ENCODE data around the gene GSAP. TPM values are rescaled to one million over a fixed set of nuclear protein-coding genes. Genes with fewer than 3 reads are reported as not detected.

The GSAP gene
- total and polyA plus RNA-seq, 10 donors: 35.9 to 96.5 (median 76.9) TPM

DNA sequence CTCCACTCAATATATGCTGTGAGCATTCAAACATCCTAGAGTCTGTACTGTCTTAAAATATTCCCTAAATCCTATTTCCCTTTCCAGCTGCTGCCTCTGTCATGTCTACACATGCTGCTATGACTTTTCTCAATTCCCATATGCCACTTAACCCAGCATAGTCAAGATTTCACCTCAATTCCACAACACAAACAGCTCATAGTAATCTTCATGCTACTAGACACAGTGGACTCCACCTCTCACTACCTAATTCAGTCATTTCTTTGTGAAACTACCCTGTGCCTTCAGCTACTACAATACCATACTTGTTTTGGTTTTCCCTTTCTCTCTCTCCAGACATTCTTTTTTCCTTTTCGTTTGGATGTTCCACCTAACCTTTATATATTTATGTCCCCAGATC is 45.5 kb downstream of the GSAP start:
- H3K4me1 ChIP-seq: no peaks in the 10 kb centered on the region
- H3K27ac ChIP-seq: no peak overlapping the region
- intact Hi-C loops (cut with DNase I; ENCODE audit: low total_unique reads): no loop called here
- H3K9me3 ChIP-seq: no peaks in the 10 kb centered on the region
- H3K36me3 ChIP-seq: peaks cover 0 to 77% (median 33%) of the 10 kb centered on the region in 6 donors
- DNase-seq: no peak
- no peak overlapping the region for H3K4me3 ChIP-seq
- no peaks in the 10 kb centered on the region for H3K27me3 ChIP-seq (replicated peaks in 1 of 7)
- TF ChIP-seq, protein P1, sequence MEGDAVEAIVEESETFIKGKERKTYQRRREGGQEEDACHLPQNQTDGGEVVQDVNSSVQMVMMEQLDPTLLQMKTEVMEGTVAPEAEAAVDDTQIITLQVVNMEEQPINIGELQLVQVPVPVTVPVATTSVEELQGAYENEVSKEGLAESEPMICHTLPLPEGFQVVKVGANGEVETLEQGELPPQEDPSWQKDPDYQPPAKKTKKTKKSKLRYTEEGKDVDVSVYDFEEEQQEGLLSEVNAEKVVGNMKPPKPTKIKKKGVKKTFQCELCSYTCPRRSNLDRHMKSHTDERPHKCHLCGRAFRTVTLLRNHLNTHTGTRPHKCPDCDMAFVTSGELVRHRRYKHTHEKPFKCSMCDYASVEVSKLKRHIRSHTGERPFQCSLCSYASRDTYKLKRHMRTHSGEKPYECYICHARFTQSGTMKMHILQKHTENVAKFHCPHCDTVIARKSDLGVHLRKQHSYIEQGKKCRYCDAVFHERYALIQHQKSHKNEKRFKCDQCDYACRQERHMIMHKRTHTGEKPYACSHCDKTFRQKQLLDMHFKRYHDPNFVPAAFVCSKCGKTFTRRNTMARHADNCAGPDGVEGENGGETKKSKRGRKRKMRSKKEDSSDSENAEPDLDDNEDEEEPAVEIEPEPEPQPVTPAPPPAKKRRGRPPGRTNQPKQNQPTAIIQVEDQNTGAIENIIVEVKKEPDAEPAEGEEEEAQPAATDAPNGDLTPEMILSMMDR (IDR thresholded peaks at IDR 0.05 in 8 of 11, conservative IDR thresholded peaks at IDR 0.05 in 3 of 11): no peak
- TF ChIP-seq POLR2A (IDR thresholded peaks at IDR 0.05) (no peak), POLR2AphosphoS5 (IDR thresholded peaks at IDR 0.05) (no peak)
- 71 to 94% (median 83%) methylated on average over 1 of the region's 1 CpG for WGBS, 5 donors

- no peaks in the 10 kb centered on the region for H3K4me1 ChIP-seq
- intact Hi-C loops (cut with DNase I; ENCODE audit: low total_unique reads): no loop called here
- no peak overlapping the region for H3K27ac ChIP-seq
- H3K4me3 ChIP-seq: no peak overlapping the region
- peaks cover 0 to 61% (median 24%) of the 10 kb centered on the region in 6 donors for H3K36me3 ChIP-seq
- TF ChIP-seq POLR2A (IDR thresholded peaks at IDR 0.05) (no peak), POLR2AphosphoS5 (IDR thresholded peaks at IDR 0.05) (no peak)
- TF ChIP-seq, protein P1 (IDR thresholded peaks at IDR 0.05 in 8 of 11, conservative IDR thresholded peaks at IDR 0.05 in 3 of 11): peak in 4 of 11 experiments; percentile 16 to 29 (median 26)
- 45 to 64% (median 51%) methylated on average over 2 of the region's 2 CpGs for WGBS, 5 donors
- H3K9me3 ChIP-seq: no peaks in the 10 kb centered on the region
- H3K27me3 ChIP-seq (replicated peaks in 1 of 7): no peaks in the 10 kb centered on the region
- DNase-seq: no peak
Measured at GRCh38 chr7:77368974-77369373, 47.2 kb downstream of the GSAP start.

- no peak for DNase-seq
- WGBS, 5 donors: 95 to 98% (median 96%) methylated on average over 4 of the region's 4 CpGs
- no peaks in the 10 kb centered on the region for H3K9me3 ChIP-seq
Measured at GRCh38 chr7:77367976-77368375, 48.2 kb downstream of the GSAP start.

GRCh38 chr7:77362905-77363304 is 53.2 kb downstream of the GSAP start:
- H3K27me3 ChIP-seq (replicated peaks in 1 of 7): no peaks in the 10 kb centered on the region
- peaks cover 0 to 9% (median 0%) of the 10 kb centered on the region in 6 donors for H3K4me1 ChIP-seq
- no peak overlapping the region for H3K4me3 ChIP-seq
- DNase-seq: no peak
- no peak for TF ChIP-seq POLR2A (IDR thresholded peaks at IDR 0.05)
- TF ChIP-seq POLR2AphosphoS5 (IDR thresholded peaks at IDR 0.05): no peak
- TF ChIP-seq, protein P1 (IDR thresholded peaks at IDR 0.05 in 8 of 11, conservative IDR thresholded peaks at IDR 0.05 in 3 of 11): no peak
- intact Hi-C loops (cut with DNase I; ENCODE audit: low total_unique reads): no loop called here
- H3K36me3 ChIP-seq: peaks cover 0 to 51% (median 16%) of the 10 kb centered on the region in 6 donors
- no peaks in the 10 kb centered on the region for H3K9me3 ChIP-seq
- 91 to 100% (median 93%) methylated on average over 1 of the region's 1 CpG for WGBS, 5 donors
- peak overlapping the region in 1 of 8 donors; percentile 6 for H3K27ac ChIP-seq

More at GRCh38 chr7:77367976-77368375, 48.2 kb downstream of the GSAP start:
- Histone ChIP-seq H3K27ac (no peak overlapping the region), H3K4me1 (no peaks in the 10 kb centered on the region), H3K36me3 (peaks cover 0 to 51% (median 16%) of the 10 kb centered on the region in 6 donors), H3K4me3 (no peak overlapping the region), H3K27me3 (replicated peaks in 1 of 7) (no peaks in the 10 kb centered on the region)
- intact Hi-C loops (cut with DNase I; ENCODE audit: low total_unique reads): no loop called here
- TF ChIP-seq POLR2AphosphoS5 (IDR thresholded peaks at IDR 0.05) (no peak), POLR2A (IDR thresholded peaks at IDR 0.05) (no peak)
- TF ChIP-seq, protein P1 (IDR thresholded peaks at IDR 0.05 in 8 of 11, conservative IDR thresholded peaks at IDR 0.05 in 3 of 11): no peak
